AG08396 (cell line): ENCODE results near the gene SAT1.

ENCODE experiments used
- DNase-seq: peaks from one replicate; pipeline ENCODE4 v3.0.0; 2012; ENCODE audit warnings: low spot score, mixed read lengths

SAT1 gene

DNA sequence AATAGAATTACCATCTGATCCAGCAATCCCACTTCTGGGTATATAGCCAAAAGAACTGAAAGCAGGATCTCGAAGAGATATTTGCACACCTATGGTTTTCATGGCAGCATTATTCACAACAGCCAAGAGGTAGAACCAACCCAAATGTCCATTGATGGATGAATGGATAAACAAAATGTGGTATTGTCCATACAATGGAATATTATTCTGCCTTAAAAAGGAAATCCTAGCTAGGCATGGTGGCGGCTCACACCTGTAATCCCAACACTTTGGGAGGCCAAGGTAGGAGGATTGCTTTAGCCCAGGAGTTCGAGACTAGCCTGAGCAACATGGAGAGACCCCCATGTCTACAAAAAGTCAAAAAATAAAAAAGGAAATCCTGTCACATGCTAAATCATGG is 27.3 kb downstream of the SAT1 start:
- no peak for DNase-seq

DNA sequence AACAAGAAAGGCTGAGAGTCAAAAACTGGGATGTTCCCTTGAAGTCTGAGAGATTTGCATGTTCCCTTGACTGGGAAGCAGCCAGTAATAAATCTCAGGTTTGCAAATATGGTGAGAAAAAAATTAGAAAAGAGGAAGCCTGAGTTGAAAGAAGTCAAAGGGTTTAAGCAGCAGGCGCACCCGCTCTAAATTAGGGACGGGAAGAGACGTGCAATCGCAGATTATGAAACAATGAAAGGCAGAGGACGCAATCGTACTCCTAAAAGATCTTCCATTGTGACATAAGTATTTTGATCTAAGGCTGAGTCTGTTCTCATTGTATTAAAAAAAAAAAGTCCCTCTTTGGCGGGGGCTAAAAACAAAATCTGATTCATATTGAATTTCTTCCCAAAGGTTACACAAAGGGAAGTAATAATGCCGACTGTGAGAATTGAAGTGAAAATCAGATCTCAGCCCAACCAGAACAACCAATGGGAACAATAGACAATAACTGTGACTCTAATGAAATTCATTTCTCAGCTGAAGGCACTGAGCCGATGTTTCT is 28.2 kb downstream of the SAT1 start:
- DNase-seq, result no peak

DNA sequence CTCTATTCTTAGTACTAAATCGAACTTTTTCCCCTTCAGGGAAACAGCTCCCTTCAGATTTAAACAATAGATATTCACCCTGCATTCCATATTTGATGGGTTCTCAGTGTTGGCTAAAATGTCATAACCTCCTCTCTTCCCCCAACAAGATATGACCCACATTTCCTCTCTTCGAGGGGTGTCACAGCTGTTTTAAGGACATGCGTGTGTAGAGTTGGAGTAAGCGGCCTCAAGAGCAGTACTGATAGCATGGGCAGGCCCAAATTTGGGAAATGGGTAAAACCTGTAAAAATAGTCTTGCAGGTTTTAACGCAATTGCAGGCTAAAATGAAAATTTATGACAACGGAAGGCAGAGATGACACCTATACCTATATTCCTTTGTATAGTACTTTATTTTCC is 28.7 kb downstream of the SAT1 start:
- DNase-seq, result no peak

DNA sequence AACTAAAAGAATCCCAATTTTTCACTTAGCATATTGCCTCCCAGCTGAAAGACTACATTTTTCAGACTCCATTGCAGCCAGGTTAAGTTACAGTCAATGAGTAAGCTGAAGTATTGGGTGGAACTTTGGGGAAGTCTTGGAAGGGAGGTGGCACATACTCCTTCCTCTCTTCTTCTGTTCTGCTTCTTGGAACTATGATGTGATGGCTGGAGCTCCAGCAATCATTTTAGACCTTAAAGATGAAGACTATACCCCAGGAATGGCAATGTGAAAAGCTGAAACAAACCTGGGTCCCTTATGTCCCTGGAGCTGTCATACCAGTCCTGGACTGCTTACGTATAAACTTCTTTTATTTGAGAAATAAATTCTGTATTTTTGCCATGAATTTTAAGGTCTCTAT is 30.8 kb downstream of the SAT1 start:
- no peak for DNase-seq

DNA sequence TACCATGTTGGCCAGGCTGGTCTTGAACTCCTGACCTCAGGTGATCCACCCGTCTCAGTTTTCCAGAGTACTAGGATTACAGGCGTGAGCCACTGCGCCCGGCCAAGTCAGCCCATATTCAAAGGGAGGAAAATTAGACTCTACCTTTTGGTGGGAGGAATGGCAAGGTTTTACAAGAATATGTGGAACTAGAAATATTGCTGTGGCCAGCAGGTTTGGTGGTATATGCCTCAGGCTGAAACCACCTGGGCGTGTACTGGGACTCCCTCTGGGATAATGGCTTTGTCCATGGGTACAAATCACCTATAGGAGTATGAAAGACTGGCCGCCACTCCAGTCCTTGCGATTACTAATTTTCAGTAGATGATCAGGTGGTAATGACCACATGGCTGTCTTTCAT is 32.4 kb downstream of the SAT1 start:
- DNase-seq, result no peak

DNA sequence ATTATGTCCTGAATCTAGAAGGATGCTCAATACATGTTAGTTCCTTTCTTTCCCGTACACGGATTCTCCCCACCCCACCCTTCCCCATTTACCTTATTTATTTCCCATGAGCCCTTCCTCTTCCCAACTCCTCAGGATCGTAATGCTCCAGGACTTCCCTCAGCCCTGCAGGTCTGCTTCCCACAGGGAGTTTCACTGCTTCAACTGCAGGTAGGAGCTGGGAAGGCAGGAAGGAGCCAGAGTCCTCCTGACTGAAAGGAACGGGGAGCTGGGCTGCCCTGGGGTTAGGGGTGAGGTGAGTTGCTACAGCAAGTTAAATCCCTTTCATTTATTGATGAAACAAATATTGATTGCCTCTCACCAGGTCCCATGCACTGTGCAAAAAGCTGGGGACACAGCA is 33.2 kb downstream of the SAT1 start:
- DNase-seq, result no peak

DNA sequence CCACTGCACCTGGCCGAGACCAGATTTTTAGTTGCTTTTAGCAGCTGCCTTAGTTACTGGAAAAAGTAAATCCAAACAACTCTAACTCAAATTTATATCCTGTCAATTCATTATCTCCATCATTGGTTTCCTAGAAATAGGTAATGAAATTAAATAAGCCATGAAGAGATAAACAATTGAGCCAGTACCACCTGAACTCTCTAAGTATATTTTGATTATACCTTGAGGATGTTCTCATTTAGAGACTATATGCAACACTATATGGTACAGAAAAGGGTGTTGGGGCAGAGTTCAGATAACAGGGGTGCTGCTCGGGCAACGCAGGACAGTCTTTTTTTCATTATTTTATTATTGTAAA is 35.0 kb downstream of the SAT1 start:
- DNase-seq, result no peak

DNA sequence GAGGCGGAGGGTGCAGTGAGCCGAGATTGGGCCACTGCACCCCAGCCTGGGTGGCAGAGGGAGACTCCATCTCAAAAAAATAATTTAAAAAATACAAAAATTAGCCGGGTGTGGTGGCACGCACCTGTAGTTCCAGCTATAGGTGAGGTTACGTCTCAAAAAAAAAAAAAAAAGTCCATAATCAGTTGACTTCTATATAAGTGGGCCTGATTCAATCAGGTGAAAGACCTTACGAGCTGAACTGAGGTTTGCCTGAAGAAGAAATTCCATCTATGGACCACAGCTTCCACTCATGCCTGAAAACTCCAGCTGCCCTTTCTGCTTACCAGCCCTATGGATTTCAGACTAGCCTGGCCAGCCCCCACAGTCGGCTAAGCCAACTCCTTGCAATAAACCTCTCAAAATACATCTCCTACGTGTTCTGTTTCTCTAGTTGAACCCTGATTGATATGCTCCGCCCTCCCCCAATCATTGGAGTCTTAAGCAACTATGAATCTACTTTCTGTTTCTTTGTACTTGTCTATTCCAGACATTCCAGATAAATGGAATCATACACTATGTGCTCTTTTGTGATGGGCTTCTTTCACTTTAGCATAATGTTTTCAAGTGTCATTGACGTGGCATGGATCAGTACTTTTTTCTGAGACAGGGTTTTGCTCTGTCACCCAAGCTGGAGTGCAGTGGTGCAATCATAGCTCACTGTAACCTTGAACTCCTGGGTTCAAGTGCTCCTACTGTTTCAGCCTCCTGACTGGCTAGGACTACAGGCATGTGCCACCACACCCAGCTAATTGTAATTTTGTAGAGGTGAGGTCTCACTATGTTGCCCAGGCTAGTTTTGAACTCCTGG is 36.6 kb downstream of the SAT1 start:
- no peak for DNase-seq

DNA sequence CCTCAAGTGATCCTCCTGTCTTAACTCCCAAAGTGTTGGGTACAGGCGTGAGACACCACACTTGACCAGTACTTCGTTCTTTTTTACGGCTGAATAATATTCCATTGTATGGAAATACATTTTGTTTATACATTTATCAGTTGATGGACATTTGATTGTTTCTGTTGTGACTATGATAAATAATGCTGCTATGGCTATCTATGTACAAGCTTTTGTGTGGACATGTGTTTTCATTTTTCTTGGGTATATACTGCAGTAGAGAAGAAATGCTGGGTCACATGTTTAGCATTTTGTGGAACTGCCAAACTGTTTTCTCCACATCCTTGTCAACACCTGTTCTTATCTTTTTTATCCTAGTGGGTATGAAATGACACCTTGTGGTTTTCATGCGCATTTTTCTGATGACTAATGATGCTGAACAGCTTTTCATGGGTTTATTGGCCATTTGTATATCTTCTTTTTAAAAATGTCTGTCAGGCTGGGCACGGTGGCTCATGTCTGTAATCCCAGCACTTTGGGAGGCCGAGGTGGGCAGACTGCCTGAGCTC is 37.3 kb downstream of the SAT1 start:
- DNase-seq, result no peak

DNA sequence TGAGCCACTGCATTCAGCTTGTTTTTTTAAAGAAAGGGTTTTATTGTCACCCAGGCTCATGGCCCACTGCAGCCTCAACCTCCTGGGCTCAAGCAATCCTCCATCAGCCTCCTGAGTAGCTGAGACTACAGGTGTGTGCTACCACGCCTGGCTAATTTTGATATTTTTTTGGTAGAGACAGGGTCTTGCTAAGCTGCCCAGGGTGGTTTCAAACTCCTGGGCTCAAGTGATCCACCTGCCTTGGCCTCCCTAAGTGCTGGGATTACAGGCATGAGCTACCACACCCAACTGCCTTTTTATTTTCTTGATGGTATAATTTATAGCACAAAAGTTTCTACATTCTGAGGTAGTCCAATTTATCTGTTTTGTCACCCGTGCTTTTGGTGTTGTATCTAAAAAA is 38.9 kb downstream of the SAT1 start:
- DNase-seq, result no peak

DNA sequence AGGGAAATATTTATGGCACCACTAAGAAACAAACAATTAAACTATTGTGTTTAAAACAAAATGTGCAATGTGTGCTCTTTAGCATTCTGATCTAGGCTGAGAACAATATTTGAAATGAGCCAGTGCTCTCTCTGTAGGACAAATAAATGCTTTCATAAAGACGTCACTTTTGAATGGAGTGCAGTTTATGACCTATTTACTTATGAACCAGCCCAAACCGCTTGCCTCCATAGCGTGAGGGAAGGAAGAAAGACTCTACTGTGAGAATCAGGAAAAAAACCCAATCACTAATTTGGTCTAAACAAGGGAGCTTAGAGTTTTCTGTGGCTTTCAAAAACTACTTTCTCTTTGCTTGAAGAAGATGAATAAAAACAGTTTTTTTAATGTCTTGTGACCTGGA is 39.4 kb downstream of the SAT1 start:
- no peak for DNase-seq

DNA sequence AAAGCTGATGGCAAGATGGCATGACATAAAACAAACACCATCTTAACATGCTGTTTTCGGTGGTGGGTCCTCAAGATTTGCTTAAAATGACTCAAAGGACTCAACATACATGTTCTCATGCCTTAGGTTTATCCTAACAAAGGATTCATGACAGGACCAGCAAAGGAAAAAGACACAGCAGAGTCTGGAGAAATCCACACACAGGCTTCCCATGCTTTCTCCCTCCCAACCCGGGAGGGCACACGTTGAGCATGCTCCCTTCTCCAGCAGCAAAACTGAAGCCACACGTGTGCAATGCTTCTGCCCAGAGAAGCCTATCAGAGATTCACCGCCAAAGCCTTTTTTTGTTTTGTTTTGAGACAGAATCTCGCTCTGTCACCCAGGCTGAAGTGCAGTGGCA is 39.9 kb downstream of the SAT1 start:
- no peak for DNase-seq

DNA sequence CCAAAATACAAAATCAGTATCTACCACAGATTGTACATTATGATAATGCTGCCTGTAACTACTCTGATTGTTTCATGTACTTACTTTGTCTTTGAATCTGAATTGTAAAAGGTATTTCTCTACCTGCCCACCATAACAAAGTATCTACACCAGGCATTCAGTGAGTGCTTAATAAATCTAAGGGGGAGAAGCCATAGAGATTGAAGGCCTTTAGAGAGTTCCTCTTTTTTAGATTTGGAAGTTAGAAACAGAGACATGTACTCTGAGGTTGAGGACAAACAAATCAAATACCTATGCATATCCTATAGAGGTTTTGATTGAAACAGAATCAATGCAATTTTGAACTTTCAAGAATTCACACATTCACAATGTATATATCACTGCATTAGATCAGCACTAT is 42.7 kb downstream of the SAT1 start:
- DNase-seq, result no peak

DNA sequence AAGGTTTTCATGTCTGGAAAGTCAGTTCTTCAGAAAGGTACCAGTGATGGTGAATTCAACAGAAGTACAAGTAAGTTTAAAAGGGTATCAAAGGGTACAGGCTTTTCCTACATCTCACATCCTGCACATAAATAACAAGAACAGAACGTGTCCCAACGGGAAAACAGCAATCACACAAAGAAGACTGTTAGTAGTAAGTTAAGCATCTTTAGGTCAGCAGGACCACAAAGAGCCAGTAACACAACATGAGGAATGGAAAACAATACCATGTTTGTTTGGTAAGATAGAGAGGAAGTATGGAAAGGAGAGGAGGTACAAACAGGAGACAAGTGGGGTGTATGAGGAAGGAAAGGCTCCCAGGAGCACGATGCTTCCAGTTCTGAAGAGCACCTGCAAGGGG is 43.2 kb downstream of the SAT1 start:
- DNase-seq, result no peak

DNA sequence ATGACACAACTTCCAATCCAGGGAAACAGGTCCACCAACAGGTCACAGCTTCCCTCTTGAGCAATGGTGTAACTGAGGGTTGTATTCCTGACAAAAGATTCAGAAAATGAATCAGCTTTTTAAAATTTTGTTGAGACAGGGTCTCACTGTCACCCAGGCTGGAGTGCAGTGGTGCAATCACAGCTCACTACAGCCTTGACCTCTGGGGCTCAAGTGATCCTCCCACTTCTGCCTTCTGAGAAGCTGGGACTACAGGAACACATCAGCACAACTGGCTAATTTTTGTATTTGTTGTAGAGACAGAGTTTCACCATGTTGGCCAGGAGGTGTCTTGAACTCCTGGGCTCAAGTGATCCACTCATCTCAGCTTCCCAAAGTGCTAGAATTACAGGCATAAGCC is 43.7 kb downstream of the SAT1 start:
- no peak for DNase-seq

DNA sequence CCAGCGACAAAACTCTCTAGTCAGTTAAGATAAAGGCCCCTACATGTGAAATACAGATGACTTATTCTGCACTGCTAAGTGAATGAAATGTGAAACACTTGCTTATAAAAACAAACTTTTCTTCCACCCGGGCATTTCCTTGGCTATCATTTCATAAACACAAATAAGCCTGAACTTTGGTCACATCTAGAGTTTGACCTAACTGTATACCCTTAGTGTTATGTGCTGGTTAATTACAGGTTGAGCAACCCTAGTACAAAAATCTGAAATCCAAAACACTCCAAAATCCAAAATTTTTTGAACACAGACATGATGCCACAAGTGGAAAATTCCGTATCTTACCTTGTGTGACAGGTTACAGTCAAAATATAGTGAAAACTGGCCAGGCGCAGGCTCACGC is 45.9 kb downstream of the SAT1 start:
- no peak for DNase-seq

DNA sequence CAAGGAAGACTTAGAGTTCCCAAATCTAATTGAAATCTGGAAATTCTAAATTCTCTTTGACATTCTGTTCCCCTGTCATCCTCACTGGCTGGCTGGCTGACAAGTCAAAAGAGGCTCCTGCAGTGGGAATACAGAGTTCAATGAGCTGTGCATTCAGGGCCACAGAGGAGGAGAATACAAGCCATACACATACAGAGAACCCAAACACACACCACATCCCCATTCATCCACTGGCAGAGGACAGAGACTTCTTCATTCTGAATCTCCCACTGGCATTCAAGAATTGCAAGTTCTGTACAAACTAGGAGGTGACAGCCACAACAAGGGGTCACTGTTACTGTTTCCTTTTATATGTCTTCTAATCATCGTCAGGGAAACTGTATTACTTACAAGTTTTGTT is 49.7 kb downstream of the SAT1 start:
- no peak for DNase-seq
